GM18858 (cell line): Measurements from ENCODE around the gene PLCH1.

Source experiments
- ATAC-seq: cut with Tn5 transposase; IDR thresholded peaks from one replicate; pipeline ENCODE4 v1.9.1; 2021; ENCODE audit not compliant: unreplicated experiment

PLCH1 gene, protein sequence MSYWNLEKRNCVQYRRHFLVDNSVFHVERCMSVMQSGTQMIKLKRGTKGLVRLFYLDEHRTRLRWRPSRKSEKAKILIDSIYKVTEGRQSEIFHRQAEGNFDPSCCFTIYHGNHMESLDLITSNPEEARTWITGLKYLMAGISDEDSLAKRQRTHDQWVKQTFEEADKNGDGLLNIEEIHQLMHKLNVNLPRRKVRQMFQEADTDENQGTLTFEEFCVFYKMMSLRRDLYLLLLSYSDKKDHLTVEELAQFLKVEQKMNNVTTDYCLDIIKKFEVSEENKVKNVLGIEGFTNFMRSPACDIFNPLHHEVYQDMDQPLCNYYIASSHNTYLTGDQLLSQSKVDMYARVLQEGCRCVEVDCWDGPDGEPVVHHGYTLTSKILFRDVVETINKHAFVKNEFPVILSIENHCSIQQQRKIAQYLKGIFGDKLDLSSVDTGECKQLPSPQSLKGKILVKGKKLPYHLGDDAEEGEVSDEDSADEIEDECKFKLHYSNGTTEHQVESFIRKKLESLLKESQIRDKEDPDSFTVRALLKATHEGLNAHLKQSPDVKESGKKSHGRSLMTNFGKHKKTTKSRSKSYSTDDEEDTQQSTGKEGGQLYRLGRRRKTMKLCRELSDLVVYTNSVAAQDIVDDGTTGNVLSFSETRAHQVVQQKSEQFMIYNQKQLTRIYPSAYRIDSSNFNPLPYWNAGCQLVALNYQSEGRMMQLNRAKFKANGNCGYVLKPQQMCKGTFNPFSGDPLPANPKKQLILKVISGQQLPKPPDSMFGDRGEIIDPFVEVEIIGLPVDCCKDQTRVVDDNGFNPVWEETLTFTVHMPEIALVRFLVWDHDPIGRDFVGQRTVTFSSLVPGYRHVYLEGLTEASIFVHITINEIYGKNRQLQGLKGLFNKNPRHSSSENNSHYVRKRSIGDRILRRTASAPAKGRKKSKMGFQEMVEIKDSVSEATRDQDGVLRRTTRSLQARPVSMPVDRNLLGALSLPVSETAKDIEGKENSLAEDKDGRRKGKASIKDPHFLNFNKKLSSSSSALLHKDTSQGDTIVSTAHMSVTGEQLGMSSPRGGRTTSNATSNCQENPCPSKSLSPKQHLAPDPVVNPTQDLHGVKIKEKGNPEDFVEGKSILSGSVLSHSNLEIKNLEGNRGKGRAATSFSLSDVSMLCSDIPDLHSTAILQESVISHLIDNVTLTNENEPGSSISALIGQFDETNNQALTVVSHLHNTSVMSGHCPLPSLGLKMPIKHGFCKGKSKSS (N-terminal part only)

GRCh38 chr3:155744626-155745324 lies at the start of gene PLCH1:
TSS of gene PLCH1 (minus strand) at chr3:155745071. CDS start at chr3:155704224, 40,847 bp downstream.
- ATAC-seq = no peak

GRCh38 chr3:155792532-155792931 lies 47.7 kb upstream of the PLCH1 start:
- no peak for ATAC-seq

DNA sequence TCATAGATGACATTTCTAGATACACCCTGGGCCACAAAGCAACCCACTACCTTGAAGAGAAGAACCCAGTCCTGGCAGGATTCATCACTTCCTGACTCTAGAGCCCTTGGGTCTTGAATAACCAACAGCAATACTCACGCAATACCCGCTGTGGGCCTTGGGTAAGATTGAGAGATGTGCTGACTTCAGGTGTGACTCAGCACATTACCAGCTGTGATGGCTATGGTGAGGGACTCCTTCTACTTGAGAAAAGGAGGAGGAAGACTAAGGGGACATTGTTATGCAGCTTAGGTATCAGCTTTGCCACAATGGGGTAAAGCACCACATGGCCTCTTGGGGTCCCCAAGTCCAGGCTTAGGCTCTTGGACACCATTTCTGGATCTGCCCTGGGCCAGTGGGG lies 46.3 kb upstream of the PLCH1 start:
- no peak for ATAC-seq

GRCh38 chr3:155790272-155790925 lies 45.5 kb upstream of the PLCH1 start:
- ATAC-seq = no peak

DNA sequence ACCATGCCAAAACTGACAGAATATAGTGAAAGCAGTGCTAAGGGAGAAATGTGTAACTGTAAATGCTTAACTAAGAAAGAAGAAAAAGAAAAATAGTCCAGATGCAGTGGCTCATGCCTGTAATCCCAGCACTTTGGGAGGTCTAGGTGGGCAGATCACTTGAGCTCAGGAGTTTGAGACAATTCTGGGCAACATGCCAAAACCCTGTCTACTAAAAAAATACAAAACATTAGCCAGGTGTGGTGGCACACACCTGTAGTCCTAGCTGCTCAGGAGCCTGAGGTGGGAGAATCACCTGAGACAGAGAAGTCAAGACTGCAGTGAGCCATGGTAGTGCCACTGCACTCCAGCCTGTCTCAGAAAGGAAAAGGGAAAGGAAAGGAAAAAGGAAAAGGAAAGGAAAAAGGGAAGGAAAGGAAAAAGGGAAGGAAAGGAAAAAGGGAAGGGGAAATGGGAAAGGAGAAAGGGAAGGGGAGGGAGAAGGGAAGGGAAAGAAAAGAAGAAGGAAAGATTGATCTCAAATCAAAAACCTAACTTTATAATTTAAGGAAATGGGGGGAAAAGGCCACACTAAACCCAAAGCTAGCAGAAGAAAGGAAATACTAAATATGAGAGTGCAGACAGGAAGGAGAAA lies 40.9 kb upstream of the PLCH1 start:
- no peak for ATAC-seq

- no peak for ATAC-seq
Observed at GRCh38 chr3:155782390-155782953, 37.6 kb upstream of the PLCH1 start.

GRCh38 chr3:155780291-155780690 lies 35.4 kb upstream of the PLCH1 start:
- ATAC-seq = no peak

DNA sequence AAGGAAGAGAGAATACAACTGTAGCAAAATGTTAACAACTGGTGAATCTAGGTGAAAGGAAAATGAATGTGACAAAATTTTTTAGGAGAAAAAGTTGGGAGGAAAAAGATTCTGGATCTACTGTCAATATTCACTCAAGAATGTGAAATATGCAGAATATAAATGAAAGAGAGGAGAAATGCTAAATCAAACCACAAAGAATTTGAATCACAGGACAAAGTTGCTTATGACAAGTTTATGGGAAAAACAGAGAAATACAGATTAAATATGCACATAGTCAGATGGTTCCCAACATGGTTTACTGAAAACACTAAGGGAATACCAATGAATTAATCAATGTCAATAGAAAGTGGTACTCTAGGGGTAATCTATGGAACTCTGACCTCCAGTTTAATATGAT lies 33.6 kb upstream of the PLCH1 start:
- ATAC-seq = no peak

GRCh38 chr3:155772801-155773200 lies 27.9 kb upstream of the PLCH1 start:
- no peak for ATAC-seq

GRCh38 chr3:155771126-155771525 lies 26.3 kb upstream of the PLCH1 start:
- no peak for ATAC-seq

GRCh38 chr3:155766206-155766605 lies 21.3 kb upstream of the PLCH1 start:
- ATAC-seq = no peak

GRCh38 chr3:155763870-155764463 lies 19.1 kb upstream of the PLCH1 start:
- no peak for ATAC-seq

DNA sequence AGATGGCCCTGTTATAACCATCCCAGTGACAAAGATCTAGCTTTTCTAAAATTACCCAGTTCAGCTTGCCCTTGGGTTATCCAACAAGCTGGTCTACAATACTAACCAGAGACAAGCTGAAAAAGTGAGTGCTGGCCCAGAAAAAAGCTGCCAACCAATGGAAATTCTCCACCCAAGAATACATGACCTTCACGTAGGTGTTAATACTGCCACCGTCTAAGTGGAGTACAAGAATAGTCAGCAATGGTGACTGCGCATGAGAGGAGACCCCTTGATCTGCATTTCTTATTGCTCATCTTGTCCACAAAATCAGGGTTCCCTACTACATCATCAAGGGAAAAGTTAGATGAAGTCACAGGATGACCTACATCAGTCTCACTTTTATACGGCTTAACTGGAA lies 15.8 kb upstream of the PLCH1 start:
- no peak for ATAC-seq

DNA sequence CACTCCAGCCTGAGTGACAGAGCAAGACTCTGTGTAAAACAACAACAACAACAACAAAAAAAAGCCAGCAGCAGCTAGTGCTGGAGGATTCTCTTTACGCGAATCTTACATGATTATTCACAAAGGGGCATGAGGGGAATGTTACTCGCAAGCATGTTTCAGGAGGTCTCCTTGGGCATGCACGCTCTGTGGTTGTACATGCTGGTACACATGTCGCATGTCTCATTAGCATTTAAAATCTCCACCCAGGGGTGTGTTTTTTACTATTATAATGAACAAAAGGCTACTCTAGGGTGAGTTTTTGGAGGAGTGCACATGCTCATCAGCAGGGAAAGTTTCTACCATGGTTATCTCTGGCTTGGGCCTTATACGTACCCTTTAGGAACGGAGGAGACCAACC lies 12.7 kb upstream of the PLCH1 start:
- ATAC-seq = no peak

DNA sequence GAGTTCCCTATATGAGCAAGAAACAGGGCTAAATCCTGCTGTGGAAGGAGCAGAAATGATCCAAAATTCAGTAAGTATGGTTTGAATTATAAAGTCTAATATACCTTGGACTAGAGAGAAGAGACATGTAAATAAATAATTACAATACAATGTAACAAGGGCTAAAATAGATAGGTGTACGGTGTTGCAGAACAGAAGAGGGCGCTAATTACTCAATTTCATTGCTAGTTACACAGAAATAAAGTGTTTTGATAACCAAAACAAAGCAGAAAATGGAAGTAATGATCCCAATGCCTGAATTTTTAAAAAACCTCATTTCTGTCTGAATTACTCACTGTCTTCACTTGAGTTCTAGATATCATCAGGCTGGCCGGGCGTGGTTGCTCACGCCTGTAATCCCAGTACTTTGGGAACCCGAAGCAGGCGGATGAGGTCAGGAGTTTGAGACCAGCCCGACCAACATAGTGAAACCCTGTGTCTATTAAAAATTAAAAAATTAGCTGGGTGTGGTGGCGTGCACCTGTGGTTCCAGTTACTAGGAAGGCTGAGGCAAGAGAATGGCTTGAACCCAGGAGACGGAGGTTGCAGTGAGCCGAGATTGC lies 8.3 kb upstream of the PLCH1 start:
- ATAC-seq = no peak

- no peak for ATAC-seq
Observed at GRCh38 chr3:155748611-155749365, 3.9 kb upstream of the PLCH1 start.

DNA sequence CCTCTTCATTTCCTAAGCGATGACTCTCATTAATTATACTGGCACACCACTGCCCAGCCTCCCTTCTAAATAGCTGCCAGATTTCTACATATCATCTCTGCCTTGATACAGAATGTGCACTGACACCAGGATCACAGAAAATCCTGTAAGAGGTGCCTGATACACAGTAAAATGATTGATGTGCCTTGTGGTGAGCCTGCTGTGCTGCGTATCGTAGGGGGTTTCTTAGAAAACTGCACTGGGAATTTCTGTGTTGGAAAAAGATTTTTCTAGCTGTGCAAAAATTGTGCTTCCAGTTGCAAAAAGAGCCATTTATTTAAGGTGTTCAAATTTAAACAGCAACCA lies 3.0 kb upstream of the PLCH1 start:
- ATAC-seq = no peak
